Activated T-cell treated with anti-CD3 and anti-CD28 coated beads, Interleukin-2, amount 50 U/mL, for 4 hours (primary cell): ENCODE measurements around the gene NELL2. TPM values are rescaled to one million over a fixed set of nuclear protein-coding genes. Genes with fewer than 3 reads are reported as not detected.

Experiments
- ATAC-seq, 2 donors: fragments of 200-7000 bp; cut with Tn5 transposase; one replicate each; pipeline ENCODE4 v1.10.0; 2021
- DNase-seq: peaks from one replicate; pipeline ENCODE4 v3.0.0-alpha.2; 2020
- H3K27me3 Mint-ChIP-seq: one replicate; pipeline ENCODE4 v1.8.0; 2021; ENCODE audit warnings: low read depth, mixed read lengths
- H3K36me3 Mint-ChIP-seq: one replicate; pipeline ENCODE4 v1.8.0; 2022; ENCODE audit warnings: mixed read lengths; ENCODE audit not compliant: insufficient read depth
- H3K4me1 Mint-ChIP-seq: one replicate; pipeline ENCODE4 v1.8.0; 2021; ENCODE audit warnings: low read depth, mixed read lengths
- H3K4me3 Mint-ChIP-seq: one replicate; pipeline ENCODE4 v1.8.0; 2021; ENCODE audit warnings: mild to moderate bottlenecking, moderate library complexity, mixed read lengths
- H3K9me3 Mint-ChIP-seq: one replicate; pipeline ENCODE4 v1.8.0; 2021; ENCODE audit warnings: mixed read lengths
- total RNA-seq, 3 donors: library from RNA; stranded (reverse); gene quantifications; one replicate each; pipeline ENCODE4 v1.2.1, GENCODE V29; 2021

Gene NELL2
- total RNA-seq, 3 donors from 2014 or later = 19.9 to 32.0 (median 22.8) TPM

- Mint-ChIP-seq H3K4me3 (no peak overlapping the region), H3K4me1 (peaks cover 2% of the 10 kb centered on the region)
- ATAC-seq = no peak
Measured at GRCh38 chr12:44618946-44619345, 257.2 kb downstream of the NELL2 start.

GRCh38 chr12:44616402-44616801 lies 259.7 kb downstream of the NELL2 start:
- H3K9me3 Mint-ChIP-seq = no peaks in the 10 kb centered on the region

More at GRCh38 chr12:44618946-44619345, 257.2 kb downstream of the NELL2 start:
- H3K9me3 Mint-ChIP-seq = no peaks in the 10 kb centered on the region
- H3K36me3 Mint-ChIP-seq = peaks cover 3% of the 10 kb centered on the region
- H3K27me3 Mint-ChIP-seq = no peaks in the 10 kb centered on the region
- no peak for DNase-seq

GRCh38 chr12:44611538-44611937 lies 264.6 kb downstream of the NELL2 start:
- H3K36me3 Mint-ChIP-seq = peaks cover 20% of the 10 kb centered on the region
- no peaks in the 10 kb centered on the region for H3K9me3 Mint-ChIP-seq
- H3K4me3 Mint-ChIP-seq = no peak overlapping the region
- no peak for ATAC-seq
- no peak for DNase-seq
- no peaks in the 10 kb centered on the region for H3K4me1 Mint-ChIP-seq
- no peaks in the 10 kb centered on the region for H3K27me3 Mint-ChIP-seq

More at GRCh38 chr12:44616402-44616801, 259.7 kb downstream of the NELL2 start:
- DNase-seq (no peak), ATAC-seq (no peak)
- Mint-ChIP-seq H3K27me3 (no peaks in the 10 kb centered on the region), H3K36me3 (no peaks in the 10 kb centered on the region), H3K4me1 (peaks cover 2% of the 10 kb centered on the region), H3K4me3 (no peak overlapping the region)

- H3K4me3 Mint-ChIP-seq = no peak overlapping the region
- H3K36me3 Mint-ChIP-seq = peaks cover 24% of the 10 kb centered on the region
- H3K27me3 Mint-ChIP-seq = no peaks in the 10 kb centered on the region
- H3K9me3 Mint-ChIP-seq = no peaks in the 10 kb centered on the region
- DNase-seq (no peak), ATAC-seq (no peak)
- H3K4me1 Mint-ChIP-seq = no peaks in the 10 kb centered on the region
Measured at GRCh38 chr12:44603701-44604100, 272.4 kb downstream of the NELL2 start.

- DNase-seq (no peak), ATAC-seq (no peak)
- no peak overlapping the region for H3K4me3 Mint-ChIP-seq
- no peaks in the 10 kb centered on the region for H3K27me3 Mint-ChIP-seq
- peaks cover 17% of the 10 kb centered on the region for H3K36me3 Mint-ChIP-seq
- H3K4me1 Mint-ChIP-seq = peaks cover 3% of the 10 kb centered on the region
- H3K9me3 Mint-ChIP-seq = no peaks in the 10 kb centered on the region
Measured at GRCh38 chr12:44592626-44593025, 283.5 kb downstream of the NELL2 start.

GRCh38 chr12:44589697-44590096 lies 286.4 kb downstream of the NELL2 start:
- DNase-seq (no peak), ATAC-seq (no peak)
- H3K4me3 Mint-ChIP-seq = no peak overlapping the region
- peaks cover 18% of the 10 kb centered on the region for H3K36me3 Mint-ChIP-seq
- H3K9me3 Mint-ChIP-seq = no peaks in the 10 kb centered on the region
- H3K27me3 Mint-ChIP-seq = no peaks in the 10 kb centered on the region
- peaks cover 3% of the 10 kb centered on the region for H3K4me1 Mint-ChIP-seq

- DNase-seq = no peak
- H3K4me1 Mint-ChIP-seq = peaks cover 3% of the 10 kb centered on the region
- ATAC-seq = no peak
- H3K4me3 Mint-ChIP-seq = no peak overlapping the region
- H3K9me3 Mint-ChIP-seq = no peaks in the 10 kb centered on the region
- no peaks in the 10 kb centered on the region for H3K27me3 Mint-ChIP-seq
- H3K36me3 Mint-ChIP-seq = peaks cover 16% of the 10 kb centered on the region
Measured at GRCh38 chr12:44588651-44589050, 287.5 kb downstream of the NELL2 start.

GRCh38 chr12:44584625-44585024 lies 291.5 kb downstream of the NELL2 start:
- ATAC-seq (no peak), DNase-seq (no peak)
- peaks cover 15% of the 10 kb centered on the region for H3K36me3 Mint-ChIP-seq
- peaks cover 2% of the 10 kb centered on the region for H3K4me1 Mint-ChIP-seq
- H3K9me3 Mint-ChIP-seq = no peaks in the 10 kb centered on the region
- no peaks in the 10 kb centered on the region for H3K27me3 Mint-ChIP-seq
- H3K4me3 Mint-ChIP-seq = no peak overlapping the region

GRCh38 chr12:44582521-44582920 lies 293.6 kb downstream of the NELL2 start:
- H3K36me3 Mint-ChIP-seq = peaks cover 15% of the 10 kb centered on the region
- no peaks in the 10 kb centered on the region for H3K27me3 Mint-ChIP-seq

GRCh38 chr12:44581642-44582242 lies 294.4 kb downstream of the NELL2 start:
- H3K36me3 Mint-ChIP-seq = peaks cover 15% of the 10 kb centered on the region
- ATAC-seq (no peak), DNase-seq (no peak)
- H3K27me3 Mint-ChIP-seq = no peaks in the 10 kb centered on the region
- no peak overlapping the region for H3K4me3 Mint-ChIP-seq
- no peaks in the 10 kb centered on the region for H3K9me3 Mint-ChIP-seq
- peaks cover 2% of the 10 kb centered on the region for H3K4me1 Mint-ChIP-seq

More at GRCh38 chr12:44582521-44582920, 293.6 kb downstream of the NELL2 start:
- ATAC-seq (peak in 1 of 2 donors; percentile 14), DNase-seq (no peak)
- H3K4me3 Mint-ChIP-seq = no peak overlapping the region
- H3K9me3 Mint-ChIP-seq = no peaks in the 10 kb centered on the region
- H3K4me1 Mint-ChIP-seq = peaks cover 2% of the 10 kb centered on the region

GRCh38 chr12:44574586-44574985 lies 301.5 kb downstream of the NELL2 start:
- peaks cover 7% of the 10 kb centered on the region for H3K36me3 Mint-ChIP-seq
- ATAC-seq = no peak
- H3K4me3 Mint-ChIP-seq = no peak overlapping the region
- no peak for DNase-seq
- H3K27me3 Mint-ChIP-seq = no peaks in the 10 kb centered on the region
- H3K4me1 Mint-ChIP-seq = no peaks in the 10 kb centered on the region
- no peaks in the 10 kb centered on the region for H3K9me3 Mint-ChIP-seq

GRCh38 chr12:44573723-44574122 lies 302.4 kb downstream of the NELL2 start:
- Mint-ChIP-seq H3K4me3 (no peak overlapping the region), H3K27me3 (no peaks in the 10 kb centered on the region), H3K9me3 (no peaks in the 10 kb centered on the region), H3K4me1 (no peaks in the 10 kb centered on the region), H3K36me3 (peaks cover 7% of the 10 kb centered on the region)
- ATAC-seq = no peak
- no peak for DNase-seq

- H3K9me3 Mint-ChIP-seq = no peaks in the 10 kb centered on the region
- H3K36me3 Mint-ChIP-seq = peaks cover 8% of the 10 kb centered on the region
- H3K27me3 Mint-ChIP-seq = no peaks in the 10 kb centered on the region
- no peak for DNase-seq
- no peaks in the 10 kb centered on the region for H3K4me1 Mint-ChIP-seq
- no peak for ATAC-seq
- no peak overlapping the region for H3K4me3 Mint-ChIP-seq
Measured at GRCh38 chr12:44571006-44571550, 305.0 kb downstream of the NELL2 start.

- DNase-seq (no peak), ATAC-seq (no peak)
- Mint-ChIP-seq H3K27me3 (no peaks in the 10 kb centered on the region), H3K36me3 (peaks cover 12% of the 10 kb centered on the region), H3K4me1 (no peaks in the 10 kb centered on the region), H3K9me3 (peaks cover 3% of the 10 kb centered on the region), H3K4me3 (no peak overlapping the region)
Measured at GRCh38 chr12:44570036-44570583, 306.0 kb downstream of the NELL2 start.

GRCh38 chr12:44565163-44565562 lies 311.0 kb downstream of the NELL2 start:
- ATAC-seq (no peak), DNase-seq (no peak)
- Mint-ChIP-seq H3K36me3 (peaks cover 13% of the 10 kb centered on the region), H3K9me3 (peaks cover 9% of the 10 kb centered on the region), H3K4me3 (no peak overlapping the region), H3K4me1 (no peaks in the 10 kb centered on the region), H3K27me3 (no peaks in the 10 kb centered on the region)
